A673 (cell line): ENCODE results near the gene SLC27A4. TPM values are rescaled to one million over a fixed set of nuclear protein-coding genes. Genes with fewer than 3 reads are reported as not detected.

Experiments used
- BruUV-seq: library from RNA; stranded (reverse); fragments of 400-500 nt; replicated peaks from 2 replicates; lab custom pipeline; 2021; lab: Mats Ljungman, UMichigan
- CTCF ChIA-PET: fragments of 300-600 bp; sonication (Branson Sonifier 250); formaldehyde crosslinking; loops from one replicate; lab custom pipeline; 2022; ENCODE audit warnings: antibody characterized with exemption; lab: Charles Lee
- POLR2A ChIA-PET: fragments of 300-600 bp; sonication (Branson Sonifier 250); formaldehyde crosslinking; loops from one replicate; lab custom pipeline; 2022; ENCODE audit warnings: antibody characterized with exemption; ENCODE audit not compliant: low non-redundant PET; lab: Charles Lee
- DNase-seq: peaks from one replicate; pipeline ENCODE4 v3.0.0-alpha.2; 2015; ENCODE audit warnings: low spot score
- H3K27ac ChIP-seq: fragments of 200-600 bp; sonication (generic); 2 replicates; pipeline ENCODE4 v1.5.1; 2016; ENCODE audit warnings: mixed run types, low read depth, mild to moderate bottlenecking, mixed read lengths, antibody characterized with exemption, low read length; ENCODE audit not compliant: poor library complexity, severe bottlenecking
- H3K27me3 ChIP-seq: fragments of 200-600 bp; sonication (generic); replicated peaks from 2 replicates; pipeline ENCODE4 v1.6.1; 2017; ENCODE audit warnings: mixed run types, low read depth, mild to moderate bottlenecking, mixed read lengths, antibody characterized with exemption, low read length; ENCODE audit not compliant: insufficient read depth, poor library complexity
- H3K36me3 ChIP-seq: fragments of 200-600 bp; sonication (generic); 2 replicates; pipeline ENCODE4 v1.6.1; 2016; ENCODE audit warnings: mixed run types, mild to moderate bottlenecking, mixed read lengths, antibody characterized with exemption, low read length; ENCODE audit not compliant: insufficient read depth, poor library complexity, severe bottlenecking
- H3K4me1 ChIP-seq: fragments of 200-600 bp; sonication (generic); 2 replicates; pipeline ENCODE4 v1.6.1; 2017; ENCODE audit warnings: mixed run types, mild to moderate bottlenecking, mixed read lengths, antibody characterized with exemption, low read length; ENCODE audit not compliant: insufficient read depth, poor library complexity, severe bottlenecking
- H3K4me3 ChIP-seq: fragments of 200-600 bp; sonication (generic); 2 replicates; pipeline ENCODE4 v1.5.1; 2016; ENCODE audit warnings: low read depth, mixed run types, mild to moderate bottlenecking, mixed read lengths, low read length; ENCODE audit not compliant: poor library complexity, severe bottlenecking
- H3K9me3 ChIP-seq: fragments of 200-600 bp; sonication (generic); 2 replicates; pipeline ENCODE4 v1.6.1; 2016; ENCODE audit warnings: mixed run types, low read depth, mild to moderate bottlenecking, mixed read lengths, antibody characterized with exemption, low read length; ENCODE audit not compliant: poor library complexity, severe bottlenecking
- EZH2 ChIP-seq: fragments of 200-600 bp; sonication (generic); IDR thresholded peaks from 2 replicates; pipeline ENCODE4 v1.6.1; 2017; ENCODE audit warnings: borderline replicate concordance, low read depth, mild to moderate bottlenecking, mixed read lengths, antibody characterized with exemption, low read length; ENCODE audit not compliant: poor library complexity, severe bottlenecking
- intact Hi-C: fragments of 100-400 bp; cut with micrococcal nuclease; formaldehyde crosslinking; loops from one replicate; pipeline ENCODE4 v1.10.0; 2022; ENCODE audit not compliant: unreplicated experiment
- total RNA-seq: library from RNA; stranded (reverse); gene quantifications from 2 replicates; pipeline ENCODE4 v1.2.3, GENCODE V29; 2021
- TF ChIP-seq, protein P1 (sequence below): fragments of 300-800, 200-600 bp; sonication (generic); conservative IDR thresholded peaks from 2 replicates; pipeline ENCODE4 v1.5.1; 2017; ENCODE audit warnings: low read depth, mild to moderate bottlenecking, antibody characterized with exemption, low read length, moderate library complexity, mixed read lengths

Gene SLC27A4
- total RNA-seq, 1 experiment from 2014 or later, result 39.1 TPM

DNA sequence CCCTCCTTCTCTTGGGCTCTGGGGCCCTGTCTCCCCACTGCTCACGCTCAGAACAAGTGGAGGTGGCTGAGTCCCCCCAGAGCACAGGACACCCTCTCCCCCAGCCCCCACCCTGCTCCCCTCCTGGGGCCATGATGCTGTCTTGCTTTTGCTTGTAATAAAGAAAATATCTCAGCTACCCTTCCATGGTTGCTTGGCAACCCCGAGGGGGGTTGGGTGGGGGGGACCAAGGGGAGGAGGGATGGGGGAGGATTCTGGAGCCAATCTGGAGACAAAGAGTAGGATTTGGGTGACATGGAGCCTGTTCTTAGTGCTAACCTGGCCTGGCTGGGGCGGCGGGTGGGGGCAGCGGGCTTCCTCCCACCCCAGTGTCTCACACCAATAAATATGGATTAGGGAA lies 64.2 kb downstream of the SLC27A4 start:
- no peak overlapping the region for H3K27ac ChIP-seq
- no TSS peak for BruUV-seq

DNA sequence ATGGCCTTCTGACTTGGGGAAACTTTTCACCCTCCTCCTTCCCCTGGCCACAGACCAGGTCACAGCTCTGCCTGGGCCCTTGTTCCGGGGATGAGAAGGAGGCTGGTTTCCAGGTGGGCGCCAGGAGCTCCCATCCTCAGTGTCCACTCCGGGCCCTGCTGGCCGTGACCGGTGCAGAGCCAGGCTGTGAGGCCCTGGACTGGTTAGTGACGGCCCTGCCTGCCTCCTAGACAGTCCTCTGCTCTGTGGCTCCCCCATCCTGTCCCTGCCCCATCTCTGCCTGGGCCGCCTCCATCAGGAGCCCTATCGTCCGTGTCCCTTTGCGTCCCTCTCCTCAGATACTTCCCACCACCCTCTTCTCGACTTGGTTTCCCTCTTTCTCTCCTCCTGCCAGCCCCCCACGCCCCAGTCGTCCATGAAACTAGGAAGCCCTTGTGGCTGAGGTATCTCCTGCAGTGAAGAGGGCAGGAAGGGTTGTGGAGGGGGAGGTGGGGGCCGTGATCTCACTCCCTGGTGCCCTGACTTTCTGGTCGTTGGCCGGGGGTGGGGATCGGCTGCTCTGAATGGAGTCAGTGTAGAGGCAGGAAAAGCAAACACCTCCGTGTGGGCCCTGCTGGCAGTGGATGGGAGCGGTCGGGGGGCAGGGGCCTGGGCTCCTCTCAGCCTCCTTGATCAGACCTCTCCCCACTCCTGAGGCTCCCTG lies 64.9 kb downstream of the SLC27A4 start:
- Histone ChIP-seq H3K9me3 (no peaks in the 10 kb centered on the region), H3K36me3 (no peaks in the 10 kb centered on the region), H3K4me1 (no peaks in the 10 kb centered on the region), H3K27me3 (no peaks in the 10 kb centered on the region), H3K27ac (no peak overlapping the region), H3K4me3 (no peak overlapping the region)
- CTCF ChIA-PET, result no interaction called here
- no peak for DNase-seq
- TF ChIP-seq, protein P1, sequence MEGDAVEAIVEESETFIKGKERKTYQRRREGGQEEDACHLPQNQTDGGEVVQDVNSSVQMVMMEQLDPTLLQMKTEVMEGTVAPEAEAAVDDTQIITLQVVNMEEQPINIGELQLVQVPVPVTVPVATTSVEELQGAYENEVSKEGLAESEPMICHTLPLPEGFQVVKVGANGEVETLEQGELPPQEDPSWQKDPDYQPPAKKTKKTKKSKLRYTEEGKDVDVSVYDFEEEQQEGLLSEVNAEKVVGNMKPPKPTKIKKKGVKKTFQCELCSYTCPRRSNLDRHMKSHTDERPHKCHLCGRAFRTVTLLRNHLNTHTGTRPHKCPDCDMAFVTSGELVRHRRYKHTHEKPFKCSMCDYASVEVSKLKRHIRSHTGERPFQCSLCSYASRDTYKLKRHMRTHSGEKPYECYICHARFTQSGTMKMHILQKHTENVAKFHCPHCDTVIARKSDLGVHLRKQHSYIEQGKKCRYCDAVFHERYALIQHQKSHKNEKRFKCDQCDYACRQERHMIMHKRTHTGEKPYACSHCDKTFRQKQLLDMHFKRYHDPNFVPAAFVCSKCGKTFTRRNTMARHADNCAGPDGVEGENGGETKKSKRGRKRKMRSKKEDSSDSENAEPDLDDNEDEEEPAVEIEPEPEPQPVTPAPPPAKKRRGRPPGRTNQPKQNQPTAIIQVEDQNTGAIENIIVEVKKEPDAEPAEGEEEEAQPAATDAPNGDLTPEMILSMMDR, result no peak
- no peak for TF ChIP-seq EZH2
- POLR2A ChIA-PET, result no interaction called here
- no TSS peak for BruUV-seq
- intact Hi-C loops, result no loop called here

More for the DNA sequence above, 64.2 kb downstream of the SLC27A4 start:
- Histone ChIP-seq H3K4me1 (no peaks in the 10 kb centered on the region), H3K36me3 (no peaks in the 10 kb centered on the region), H3K4me3 (no peak overlapping the region), H3K27me3 (no peaks in the 10 kb centered on the region), H3K9me3 (no peaks in the 10 kb centered on the region)
- CTCF ChIA-PET, result no interaction called here
- intact Hi-C loops, result no loop called here
- DNase-seq, result no peak
- TF ChIP-seq, protein P1, result no peak
- TF ChIP-seq EZH2, result no peak
- POLR2A ChIA-PET, result no interaction called here

DNA sequence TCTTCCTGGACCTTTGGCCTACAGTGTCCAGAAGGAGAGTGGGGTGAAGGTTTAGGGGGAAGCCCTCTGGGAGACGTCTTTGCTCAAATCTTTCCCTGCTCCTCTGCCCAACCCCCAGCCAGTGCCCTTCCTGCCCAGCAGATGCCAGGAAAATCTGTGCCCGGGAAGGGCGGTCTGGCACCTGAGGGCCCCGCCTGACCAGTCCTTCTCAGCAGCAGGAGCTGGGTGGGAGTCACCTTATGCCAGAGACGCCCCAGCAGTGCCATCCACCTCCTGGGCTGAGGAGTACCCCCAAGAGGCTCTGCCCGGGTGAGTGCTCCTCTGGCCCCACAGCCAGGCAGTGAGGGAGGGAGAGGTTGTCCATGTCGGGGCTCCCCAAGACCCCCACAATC lies 65.4 kb downstream of the SLC27A4 start:
- no TSS peak for BruUV-seq
- no peak for DNase-seq
- no peaks in the 10 kb centered on the region for H3K36me3 ChIP-seq
- H3K4me1 ChIP-seq, result no peaks in the 10 kb centered on the region
- no peaks in the 10 kb centered on the region for H3K9me3 ChIP-seq
- H3K27me3 ChIP-seq, result no peaks in the 10 kb centered on the region
- intact Hi-C loops, result no loop called here
- H3K4me3 ChIP-seq, result no peak overlapping the region
- POLR2A ChIA-PET, result no interaction called here
- H3K27ac ChIP-seq, result no peak overlapping the region
- TF ChIP-seq EZH2, result no peak
- TF ChIP-seq, protein P1, result no peak
- CTCF ChIA-PET, result no interaction called here
